ENCODE results near the gene PGC.
A peak's percentile ranks its signal among the peaks of the same experiment; 100 is the strongest.

GRCh38 chr6:41700463-41701347 lies 46.5 kb downstream of the PGC start:
- TF ChIP-seq TEAD4 (IDR thresholded peaks at IDR 0.05; ENCODE audit: low read depth, low read length) (no peak), POLR2A (IDR thresholded peaks at IDR 0.05; ENCODE audit: control extremely low read depth in 1 of 2, low read depth in 2 of 2, low read length in 2 of 2) (no peak), GTF2F1 (IDR thresholded peaks at IDR 0.05; ENCODE audit: borderline replicate concordance, low read depth, low read length) (no peak), HDAC2 (IDR thresholded peaks at IDR 0.05; ENCODE audit: borderline replicate concordance in 1 of 2, low read depth in 2 of 2, low read length in 2 of 2) (no peak), SP4 (IDR thresholded peaks at IDR 0.05; ENCODE audit: low read length) (no peak), EZH2 (IDR thresholded peaks at IDR 0.05; ENCODE audit: low read depth, low read length, severe bottlenecking) (no peak), CBX8 (IDR thresholded peaks at IDR 0.05; ENCODE audit: borderline replicate concordance, low read depth, low read length) (no peak), CHD2 (IDR thresholded peaks at IDR 0.05; ENCODE audit: low read length) (no peak)
- TF ChIP-seq, protein P1, sequence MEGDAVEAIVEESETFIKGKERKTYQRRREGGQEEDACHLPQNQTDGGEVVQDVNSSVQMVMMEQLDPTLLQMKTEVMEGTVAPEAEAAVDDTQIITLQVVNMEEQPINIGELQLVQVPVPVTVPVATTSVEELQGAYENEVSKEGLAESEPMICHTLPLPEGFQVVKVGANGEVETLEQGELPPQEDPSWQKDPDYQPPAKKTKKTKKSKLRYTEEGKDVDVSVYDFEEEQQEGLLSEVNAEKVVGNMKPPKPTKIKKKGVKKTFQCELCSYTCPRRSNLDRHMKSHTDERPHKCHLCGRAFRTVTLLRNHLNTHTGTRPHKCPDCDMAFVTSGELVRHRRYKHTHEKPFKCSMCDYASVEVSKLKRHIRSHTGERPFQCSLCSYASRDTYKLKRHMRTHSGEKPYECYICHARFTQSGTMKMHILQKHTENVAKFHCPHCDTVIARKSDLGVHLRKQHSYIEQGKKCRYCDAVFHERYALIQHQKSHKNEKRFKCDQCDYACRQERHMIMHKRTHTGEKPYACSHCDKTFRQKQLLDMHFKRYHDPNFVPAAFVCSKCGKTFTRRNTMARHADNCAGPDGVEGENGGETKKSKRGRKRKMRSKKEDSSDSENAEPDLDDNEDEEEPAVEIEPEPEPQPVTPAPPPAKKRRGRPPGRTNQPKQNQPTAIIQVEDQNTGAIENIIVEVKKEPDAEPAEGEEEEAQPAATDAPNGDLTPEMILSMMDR (IDR thresholded peaks at IDR 0.05; ENCODE audit: control extremely low read depth in 1 of 3, insufficient read depth in 1 of 3, low read depth in 1 of 3, low read length in 3 of 3): peak in 2 of 3 experiments; percentile 32 to 36; a peak in 2 of 4 replicates

Data from H1 (cell line).